Tibial nerve (tissue), 4 donors: Measurements from ENCODE around the gene DPP7. TPM values are rescaled to one million over a fixed set of nuclear protein-coding genes. Genes with fewer than 3 reads are reported as not detected.

Source experiments
- DNase-seq, 2 donors: peaks; one replicate each; pipeline ENCODE4 v3.0.0-alpha.2; 2019; ENCODE audit warnings: low spot score in 2 of 2
- H3K27ac ChIP-seq, 4 donors: fragments of 200-600 bp; sonication (generic) in 3 of 4; one replicate each; pipeline ENCODE4 v1.5.1; 2017 to 2019; ENCODE audit warnings: mild to moderate bottlenecking in 1 of 4
- H3K27me3 ChIP-seq, 2 donors: fragments of 200-600 bp; sonication (generic) in 1 of 2; one replicate each; pipeline versions ENCODE4 v1.5.1 to v1.6.0; 2017 to 2019
- H3K36me3 ChIP-seq, 3 donors: fragments of 200-600 bp; sonication (generic); one replicate each; pipeline ENCODE4 v1.5.1; 2018 to 2019
- H3K4me1 ChIP-seq, 4 donors: fragments of 200-600 bp; sonication (generic) in 3 of 4; one replicate each; pipeline ENCODE4 v1.5.1; 2017 to 2019
- H3K4me3 ChIP-seq, 4 donors: fragments of 200-600 bp; sonication (generic) in 3 of 4; one replicate each; pipeline ENCODE4 v1.5.1; 2017 to 2019; ENCODE audit warnings: mild to moderate bottlenecking in 1 of 4, moderate library complexity in 1 of 4
- H3K9me3 ChIP-seq, 4 donors: fragments of 200-600 bp; sonication (generic) in 3 of 4; one replicate each; pipeline ENCODE4 v1.5.1; 2017 to 2019
- CTCF ChIP-seq, 5 experiments: fragments of 200-600 bp in 3 of 5; fragments of 450-650 bp in 2 of 5; sonication (generic) in 3 of 5; IDR thresholded peaks; one replicate each; pipeline ENCODE4 v1.5.1; 2016 to 2019; ENCODE audit warnings: antibody characterized with exemption in 5 of 5, mild to moderate bottlenecking in 3 of 5, moderate library complexity in 2 of 5
- EP300 ChIP-seq, 2 donors: sonication (generic); formaldehyde crosslinking; IDR thresholded peaks; one replicate each; pipeline ENCODE4 v1.6.1; 2017; ENCODE audit warnings: antibody characterized with exemption in 2 of 2, mild to moderate bottlenecking in 1 of 2
- POLR2A ChIP-seq, 2 donors: fragments of 450-650 bp; IDR thresholded peaks; one replicate each; pipeline ENCODE4 v1.6.1; 2017; ENCODE audit warnings: antibody characterized with exemption in 2 of 2, mild to moderate bottlenecking in 2 of 2, moderate library complexity in 2 of 2
- WGBS, 2 donors: methylation state at CpG; one replicate each; pipeline ENCODE4 v1.1.5; 2018; 5-methylcytosine and 5-hydroxymethylcytosine counted together
- total RNA-seq, 4 donors: library from RNA; depleted of rRNA; stranded (reverse); fragments of >200 nt; gene quantifications; one replicate each; pipeline ENCODE4 v1.1.0, GENCODE V29; 2016

The DPP7 gene
- 100 to 1,000 TPM in 3 of 4 donors, 10 to 100 TPM in 1; 74.7 to 272 (median 145) TPM for total RNA-seq

- no peaks in the 10 kb centered on the region for H3K27me3 ChIP-seq
- H3K4me3 ChIP-seq, result peak within 1 kb of the TSS; percentile 72 to 91 (median 84)
- WGBS, 2 donors, result 0 to 11% methylated on average over 1 to 35 of the region's 70 CpGs
- no peaks in the 10 kb centered on the region for H3K9me3 ChIP-seq
- TF ChIP-seq POLR2A (IDR thresholded peaks at IDR 0.05) (no peak), EP300 (IDR thresholded peaks at IDR 0.05) (peak in 1 of 2 donors; percentile 17), CTCF (IDR thresholded peaks at IDR 0.05) (no peak)
- peak within 1 kb of the TSS in 2 of 4 donors; percentile 75 to 79 for H3K27ac ChIP-seq
- H3K36me3 ChIP-seq, result peaks cover 0 to 37% (median 6%) of the 10 kb centered on the region in 3 donors
- peak; percentile 55 for DNase-seq
- peaks cover 0 to 19% (median 6%) of the 10 kb centered on the region in 4 donors for H3K4me1 ChIP-seq
These were observed at the start of gene DPP7 for GRCh38 chr9:137114613-137115393. Gene DPP7, minus strand, starts transcription at chr9:137114733. Its CDS starts 20 bp downstream, at chr9:137114713.

DNA sequence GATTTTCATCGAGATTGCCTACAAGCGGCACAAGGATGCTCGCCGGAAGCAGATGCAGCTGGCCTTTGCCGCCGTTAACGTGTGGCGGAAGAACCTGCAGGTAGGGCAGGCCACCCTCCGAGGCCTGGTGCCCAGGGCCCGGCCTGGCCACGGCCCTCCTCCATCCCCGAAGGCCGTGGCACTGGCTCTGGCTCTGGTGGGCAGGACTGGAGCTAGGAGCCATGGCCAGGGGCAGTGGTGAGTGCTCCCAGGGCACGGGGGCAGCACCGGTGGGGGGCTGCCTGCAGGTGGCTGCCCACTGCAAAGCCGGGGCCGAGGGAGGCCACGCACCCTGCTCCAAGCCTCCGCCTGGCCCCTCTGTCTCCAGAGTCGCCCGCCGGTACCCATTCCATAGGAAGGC lies 49.3 kb upstream of the DPP7 start:
- Histone ChIP-seq H3K27me3 (peaks cover 6 to 99% of the 10 kb centered on the region in 2 donors), H3K36me3 (no peaks in the 10 kb centered on the region), H3K27ac (no peak overlapping the region), H3K4me1 (peaks cover 0 to 50% (median 20%) of the 10 kb centered on the region in 4 donors), H3K9me3 (no peaks in the 10 kb centered on the region), H3K4me3 (no peak overlapping the region)
- TF ChIP-seq EP300 (IDR thresholded peaks at IDR 0.05) (no peak), POLR2A (IDR thresholded peaks at IDR 0.05) (no peak), CTCF (IDR thresholded peaks at IDR 0.05) (no peak)
- 77 to 85% methylated on average over 15 to 17 of the region's 22 CpGs for WGBS, 2 donors
- DNase-seq, result no peak

DNA sequence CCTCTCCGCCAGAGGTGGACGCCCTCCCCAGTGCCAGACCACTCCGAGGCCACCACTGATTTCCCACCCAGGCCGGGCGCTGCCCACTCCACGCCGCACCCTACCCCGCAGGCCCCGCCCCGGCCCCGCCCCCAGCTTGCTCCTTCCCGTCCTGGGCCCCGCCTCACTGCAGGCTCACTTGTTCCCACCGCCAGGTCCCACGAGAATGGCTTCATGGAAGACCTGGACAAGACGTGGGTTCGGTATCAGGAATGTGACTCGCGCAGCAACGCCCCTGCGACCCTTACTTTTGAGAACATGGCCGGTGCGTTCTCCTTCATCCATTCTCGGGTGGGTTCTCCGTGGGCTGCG lies 48.8 kb upstream of the DPP7 start:
- Histone ChIP-seq H3K4me1 (peaks cover 0 to 45% (median 17%) of the 10 kb centered on the region in 4 donors), H3K9me3 (no peaks in the 10 kb centered on the region), H3K27ac (no peak overlapping the region), H3K36me3 (no peaks in the 10 kb centered on the region), H3K27me3 (peaks cover 6 to 100% of the 10 kb centered on the region in 2 donors), H3K4me3 (peak overlapping the region in 2 of 4 donors; percentile 5 to 39)
- DNase-seq, result no peak
- TF ChIP-seq POLR2A (IDR thresholded peaks at IDR 0.05) (no peak), EP300 (IDR thresholded peaks at IDR 0.05) (no peak), CTCF (IDR thresholded peaks at IDR 0.05) (no peak)
- 45 to 53% methylated on average over 15 to 16 of the region's 26 CpGs for WGBS, 2 donors

GRCh38 chr9:137162505-137163364 lies 48.2 kb upstream of the DPP7 start:
- peaks cover 6 to 100% of the 10 kb centered on the region in 2 donors for H3K27me3 ChIP-seq
- peak overlapping the region in 2 of 4 donors; percentile 5 to 39 for H3K4me3 ChIP-seq

More at GRCh38 chr9:137162505-137163364, 48.2 kb upstream of the DPP7 start:
- no peaks in the 10 kb centered on the region for H3K9me3 ChIP-seq
- H3K27ac ChIP-seq, result no peak overlapping the region
- no peak for DNase-seq
- TF ChIP-seq CTCF (IDR thresholded peaks at IDR 0.05) (no peak), POLR2A (IDR thresholded peaks at IDR 0.05) (no peak), EP300 (IDR thresholded peaks at IDR 0.05) (no peak)
- H3K36me3 ChIP-seq, result no peaks in the 10 kb centered on the region
- peaks cover 0 to 39% (median 11%) of the 10 kb centered on the region in 4 donors for H3K4me1 ChIP-seq
- 2 to 4% methylated on average over 21 to 41 of the region's 74 CpGs for WGBS, 2 donors
